Activated CD4-positive, alpha-beta T cell treated with anti-CD3 and anti-CD28 coated beads, Interleukin-2, amount 50 U/mL, for 48 hours (primary cell): ENCODE results near the gene KRT81.
"Not testable (repeated sequence)": the region's sequence is repeated elsewhere in the genome, so short reads cannot be mapped to it uniquely, and the experiment has no call there.

ENCODE experiments used
- DNase-seq, 2 experiments: peaks; one replicate each; pipeline ENCODE4 v3.0.0-alpha.2; 2020

The KRT81 gene

DNA sequence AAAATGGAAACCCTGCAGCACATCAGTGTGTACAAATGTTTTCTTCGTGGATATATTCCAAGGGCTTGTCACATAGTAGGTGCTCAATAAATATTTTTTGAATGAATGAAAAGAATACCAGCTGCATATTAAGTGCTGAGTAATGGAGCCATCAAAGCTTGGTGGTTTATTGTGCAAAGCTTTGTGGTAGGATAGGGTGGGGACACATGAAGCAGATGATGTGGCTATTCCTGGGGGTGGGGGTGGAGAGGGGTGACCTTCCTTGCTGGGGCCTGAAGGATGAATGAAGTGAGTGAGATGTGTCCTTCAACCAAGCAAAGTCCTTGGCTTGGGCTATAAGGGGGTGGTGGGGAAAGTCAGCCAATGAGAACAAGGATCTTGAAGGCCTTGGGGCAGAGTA is 4.3 kb upstream of the KRT81 start:
- no peak for DNase-seq

DNA sequence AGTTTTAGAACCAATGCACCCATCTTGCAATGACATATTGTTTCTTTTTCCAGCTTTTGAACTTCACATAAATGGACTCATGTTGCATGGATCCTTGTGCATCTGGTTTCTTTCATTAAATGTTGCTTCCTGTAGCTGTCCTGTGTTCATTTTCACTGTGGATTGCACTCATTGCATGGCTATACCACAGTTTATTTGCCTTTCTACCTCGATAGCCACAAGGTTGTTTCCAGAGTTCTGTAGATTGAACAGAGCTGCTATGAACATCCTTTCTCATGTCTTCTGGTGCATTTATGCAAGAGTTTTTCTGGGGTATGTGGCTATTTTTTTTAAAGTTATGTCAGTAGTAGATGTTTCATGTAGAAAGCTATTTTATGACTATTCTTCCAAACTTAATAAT is 3.5 kb upstream of the KRT81 start:
- no peak for DNase-seq

DNA sequence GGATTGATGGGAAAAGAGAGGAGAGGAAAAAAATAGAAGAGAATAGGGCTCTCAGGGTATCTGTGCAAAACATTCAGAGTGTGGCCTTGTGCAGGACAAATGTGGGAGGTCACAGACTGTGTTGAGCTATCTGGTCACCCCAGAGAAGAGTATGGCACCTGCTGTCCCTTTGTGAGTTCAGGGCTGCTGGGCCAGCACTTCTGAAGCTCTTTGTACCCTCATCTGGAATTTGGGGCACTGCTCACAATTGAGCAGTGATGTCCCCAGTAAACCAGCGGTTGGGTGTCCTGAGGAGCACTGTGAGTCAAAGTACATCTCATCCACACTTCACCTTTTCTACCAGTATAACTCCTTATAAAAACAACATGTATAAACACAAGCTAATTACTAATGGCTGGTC is 2.6 kb upstream of the KRT81 start:
- no peak for DNase-seq

DNA sequence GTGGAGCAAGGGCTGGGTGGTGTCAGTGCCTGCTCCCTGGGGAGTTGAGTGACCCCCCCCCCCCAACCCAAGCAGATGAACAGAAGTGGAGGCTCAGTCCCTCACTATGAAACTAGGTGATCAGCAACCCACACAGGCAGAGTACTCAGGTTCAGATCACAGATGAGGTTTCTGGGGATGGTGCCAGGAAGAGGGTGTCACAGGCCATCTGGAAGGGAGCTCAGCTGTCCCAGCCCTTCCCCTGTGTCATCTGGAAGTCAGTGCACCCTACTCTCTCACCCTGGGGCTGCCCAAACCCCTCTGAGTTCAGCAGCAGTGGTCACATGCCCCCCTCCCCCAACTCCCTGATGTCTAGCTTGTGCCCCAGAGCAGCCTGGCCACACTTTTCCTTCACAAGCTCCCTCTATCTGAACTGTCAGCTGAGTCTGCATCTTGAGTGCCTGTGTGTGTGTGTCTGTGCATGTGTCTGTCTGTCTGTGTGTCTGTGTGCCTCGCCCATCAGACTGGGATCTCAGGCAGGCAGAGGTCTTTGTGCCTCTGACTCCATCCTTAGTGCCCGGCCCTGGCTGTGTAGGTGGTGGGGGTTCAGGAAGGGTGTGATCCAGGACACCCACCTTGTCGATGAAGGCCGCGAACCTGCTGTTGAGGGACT is 725 bp downstream of the KRT81 start:
- not testable (repeated sequence) for DNase-seq

DNA sequence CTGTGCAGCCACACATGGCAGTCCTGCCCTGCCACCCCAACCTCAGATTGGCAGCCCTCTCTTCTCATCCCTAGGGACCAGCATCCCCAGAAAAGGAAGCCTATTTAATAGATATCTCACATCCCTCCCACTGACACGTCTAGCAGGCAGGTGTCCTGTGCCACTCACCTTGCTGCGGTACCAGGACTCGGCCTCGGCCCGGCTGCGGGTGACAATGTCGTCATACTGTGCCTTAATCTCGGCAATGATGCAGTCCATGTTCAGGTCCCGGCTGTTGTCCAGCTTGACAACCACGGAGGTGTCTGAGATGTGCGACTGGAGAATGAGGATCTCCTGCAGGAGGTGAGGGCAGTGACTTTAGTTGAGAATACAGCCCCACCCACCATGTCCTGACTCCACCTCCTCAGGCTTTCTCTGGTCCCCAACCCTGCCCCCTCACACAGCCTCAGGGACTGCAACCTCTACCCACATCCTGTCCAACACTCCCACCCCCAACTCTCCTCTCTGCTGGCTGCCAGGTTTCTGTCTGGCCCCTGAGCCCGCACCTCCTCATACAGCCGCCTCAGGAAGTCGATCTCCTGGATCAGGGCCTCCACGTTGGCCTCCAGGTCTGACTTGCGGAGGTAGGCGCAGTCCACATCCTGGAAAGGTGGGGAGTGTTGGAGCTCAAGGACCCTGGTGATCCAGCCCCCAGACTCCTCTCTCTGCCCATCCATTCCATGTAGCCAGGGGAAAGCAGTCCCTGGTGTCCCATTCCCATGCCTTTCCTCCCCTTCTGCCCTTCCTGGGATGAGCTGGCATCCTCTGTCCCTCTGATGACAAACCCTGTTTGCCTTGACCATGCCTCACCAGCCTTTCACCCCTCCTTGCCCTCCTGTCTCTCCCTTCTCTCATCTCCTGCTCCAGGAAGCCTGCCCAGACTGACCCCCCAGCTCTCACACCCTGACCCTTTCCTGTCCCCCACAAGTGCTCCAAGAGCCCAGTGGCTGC is 3.2 kb downstream of the KRT81 start:
- not testable (repeated sequence) for DNase-seq

DNA sequence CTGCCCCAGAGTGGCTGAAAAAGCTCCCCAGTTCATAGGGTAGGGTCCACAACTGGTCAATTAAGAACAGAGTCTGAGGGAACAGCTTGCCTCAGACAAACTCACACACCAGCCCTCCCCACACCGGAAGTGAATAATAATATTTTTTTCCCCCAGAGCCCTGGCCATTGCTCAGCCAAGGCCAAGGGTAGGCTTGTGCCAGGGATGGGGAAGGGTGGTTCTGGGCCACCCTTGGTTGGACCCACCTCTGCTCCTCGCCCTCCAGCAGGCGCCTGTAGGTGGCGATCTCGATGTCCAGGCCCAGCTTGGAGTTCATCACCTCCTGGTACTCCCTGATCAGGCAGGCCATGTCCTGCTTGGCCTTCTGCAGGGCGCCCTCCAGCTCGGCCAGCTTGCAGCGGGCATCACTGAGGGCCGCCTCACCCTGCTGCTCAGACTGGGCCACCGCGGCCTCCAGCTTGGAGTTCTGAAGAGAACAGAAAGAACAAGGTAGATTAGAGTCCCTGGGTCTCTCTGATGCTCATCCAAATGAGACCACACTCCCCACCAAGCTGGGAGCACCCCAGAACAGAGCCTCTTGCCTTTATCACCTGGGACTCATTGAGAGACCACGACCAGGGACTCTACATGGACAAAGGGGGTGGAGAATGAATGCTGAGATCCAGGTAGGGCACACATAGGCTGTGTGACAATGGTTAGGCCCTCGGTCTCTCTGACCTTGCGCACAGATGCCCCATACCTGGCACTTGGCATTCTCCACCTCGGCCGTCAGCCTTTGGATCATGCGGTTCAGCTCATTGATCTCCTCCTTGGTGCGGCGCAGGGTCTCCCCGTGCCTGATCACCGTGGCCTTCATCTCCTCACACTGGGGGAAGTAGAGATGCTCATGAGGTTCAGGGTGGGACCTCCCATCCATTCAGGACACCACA is 4.2 kb downstream of the KRT81 start:
- not testable (repeated sequence) for DNase-seq

DNA sequence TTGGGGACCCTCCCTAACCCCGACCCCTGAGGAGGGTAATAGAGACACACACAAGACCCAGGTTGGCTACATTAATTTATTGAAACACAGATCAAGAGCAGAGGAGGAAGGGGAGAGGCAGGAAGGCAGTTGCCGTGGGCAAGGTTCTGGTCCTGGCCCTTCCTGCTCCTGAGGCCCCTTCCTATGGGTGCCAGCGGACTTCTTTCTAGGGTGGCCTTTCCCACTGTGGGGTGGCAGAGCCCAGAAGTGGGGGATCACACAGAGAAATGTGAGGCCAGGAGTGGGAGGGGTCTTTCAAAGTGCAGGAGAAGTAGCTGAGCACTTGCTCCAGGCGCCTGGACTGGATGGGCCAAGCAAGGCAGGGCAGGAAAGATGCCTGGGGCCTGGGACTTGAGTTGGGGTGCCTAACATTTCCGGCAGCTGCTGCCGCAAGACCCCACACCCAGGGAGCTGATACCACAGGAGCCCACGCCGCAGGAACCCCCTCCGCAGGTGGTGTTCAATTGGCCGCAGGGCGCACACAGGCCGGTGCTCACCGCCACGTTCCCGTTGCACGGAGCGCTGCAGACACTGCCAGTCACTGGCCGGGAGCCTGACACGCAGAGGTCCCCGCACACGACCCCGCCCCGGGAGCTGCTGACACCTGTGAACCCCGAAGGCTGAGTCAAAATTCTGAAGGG is 5.3 kb downstream of the KRT81 start:
- no peak for DNase-seq

DNA sequence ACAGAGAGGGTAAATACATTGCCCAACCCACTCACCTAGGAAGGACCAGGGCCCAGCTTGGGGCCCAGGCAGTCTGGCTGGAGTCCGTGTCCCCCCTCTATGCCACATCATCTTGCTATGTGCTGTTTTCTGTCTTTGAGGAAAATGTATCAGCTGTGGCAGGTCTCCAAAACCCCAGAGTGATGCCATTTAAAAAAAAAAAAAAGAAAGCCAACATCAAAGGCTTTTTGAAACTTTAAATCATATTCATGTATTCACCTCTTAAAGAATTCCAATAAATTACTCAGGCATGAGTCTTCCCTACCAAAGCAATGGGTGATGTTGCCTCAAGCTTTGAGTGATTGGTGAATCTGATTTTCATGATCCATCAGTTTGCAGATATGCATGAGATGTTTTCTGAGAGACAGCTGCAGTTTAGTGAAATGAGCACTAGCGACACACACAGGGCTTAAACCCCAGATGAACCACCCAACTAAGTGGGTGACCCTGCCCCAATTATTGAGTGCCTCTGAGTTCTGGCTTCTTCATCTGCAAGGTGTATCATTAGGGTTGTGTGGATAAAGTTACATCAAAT is 6.1 kb downstream of the KRT81 start:
- no peak for DNase-seq

DNA sequence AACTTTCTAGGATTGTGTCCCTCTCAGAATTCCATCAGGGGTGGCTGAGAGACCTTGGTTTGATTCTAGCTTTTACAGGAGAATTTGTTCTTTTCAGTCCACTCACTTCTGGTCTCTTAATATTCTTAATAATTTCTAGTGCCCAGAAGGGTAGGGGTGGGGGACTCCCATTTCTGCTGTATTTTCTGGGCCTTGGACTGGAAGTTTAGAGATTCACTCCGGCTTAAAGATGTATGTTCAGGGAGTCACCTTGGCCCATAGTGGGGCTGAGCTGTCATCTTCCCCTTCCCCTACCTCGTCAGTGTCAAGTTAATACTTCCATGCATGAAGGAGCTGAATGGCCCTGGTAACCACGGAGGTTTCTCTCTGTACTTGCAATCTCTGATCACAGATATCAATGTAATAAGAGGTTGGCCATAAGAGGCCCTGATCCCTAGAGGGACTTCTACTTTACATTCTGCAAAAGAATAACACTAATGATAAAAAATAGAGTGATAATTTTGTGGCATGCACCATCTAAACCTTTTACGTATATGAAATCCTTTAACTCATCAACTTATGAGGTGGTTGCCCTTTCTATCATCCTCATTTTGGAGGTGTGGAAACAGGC is 6.7 kb downstream of the KRT81 start:
- no peak for DNase-seq

DNA sequence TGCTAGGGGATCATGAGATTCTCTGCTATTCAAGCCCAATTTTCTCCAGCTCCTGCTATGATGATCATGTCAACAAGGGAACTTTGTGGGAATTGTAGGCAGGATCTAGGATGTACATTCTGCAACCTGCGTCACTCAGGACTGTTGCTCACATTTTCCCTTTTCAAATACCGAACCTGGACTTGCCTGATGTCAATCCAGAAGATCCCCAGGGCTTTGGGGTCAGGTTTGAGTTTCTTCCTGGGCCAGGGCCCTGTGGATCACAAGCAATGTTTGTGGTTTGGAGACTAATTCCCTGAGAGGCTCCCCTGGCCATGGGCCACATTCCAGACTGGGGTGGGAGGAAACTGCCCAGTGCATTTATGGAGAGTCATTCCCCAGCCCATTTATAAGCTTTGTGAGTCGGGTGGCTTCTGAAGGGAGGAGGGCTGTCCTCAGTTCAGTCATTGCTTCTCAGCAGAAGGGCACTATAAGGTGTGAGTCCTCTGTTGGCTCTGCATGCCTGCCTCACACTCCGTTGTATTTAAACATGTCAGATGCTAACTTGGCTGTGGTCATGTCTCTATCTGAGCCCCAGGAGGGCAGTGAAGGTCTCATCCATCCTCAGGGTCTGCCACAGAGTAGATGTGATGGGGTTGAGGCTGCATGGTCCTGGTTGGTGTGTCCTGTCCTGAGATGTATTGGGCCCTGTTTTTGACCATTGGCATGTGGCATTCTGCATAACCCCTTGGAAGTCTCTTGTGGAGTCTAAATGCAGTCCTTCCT is 10.4 kb downstream of the KRT81 start:
- no peak for DNase-seq

DNA sequence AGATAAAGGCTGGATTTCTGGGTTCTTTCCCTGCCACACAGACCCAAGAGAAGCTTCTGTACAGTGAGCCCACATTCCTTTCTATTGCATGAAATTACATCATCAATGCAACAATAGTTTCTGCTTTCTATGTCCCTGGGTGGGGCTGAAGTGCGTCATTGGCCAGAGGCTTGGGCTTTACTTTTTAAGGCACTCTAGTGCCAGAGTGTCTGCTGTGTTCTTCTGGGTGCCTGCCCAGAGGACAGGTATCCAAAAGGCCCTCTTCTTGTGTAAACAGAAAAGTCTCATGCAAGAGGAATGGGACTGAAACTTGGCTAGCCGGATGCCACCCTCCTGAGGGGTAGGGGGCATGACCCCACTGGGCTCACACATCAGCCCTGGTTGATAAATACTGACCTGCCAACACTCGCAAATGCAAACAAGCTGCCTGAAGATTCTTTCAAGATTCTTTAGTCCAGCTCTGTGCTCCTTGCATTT is 11.0 kb downstream of the KRT81 start:
- no peak for DNase-seq

DNA sequence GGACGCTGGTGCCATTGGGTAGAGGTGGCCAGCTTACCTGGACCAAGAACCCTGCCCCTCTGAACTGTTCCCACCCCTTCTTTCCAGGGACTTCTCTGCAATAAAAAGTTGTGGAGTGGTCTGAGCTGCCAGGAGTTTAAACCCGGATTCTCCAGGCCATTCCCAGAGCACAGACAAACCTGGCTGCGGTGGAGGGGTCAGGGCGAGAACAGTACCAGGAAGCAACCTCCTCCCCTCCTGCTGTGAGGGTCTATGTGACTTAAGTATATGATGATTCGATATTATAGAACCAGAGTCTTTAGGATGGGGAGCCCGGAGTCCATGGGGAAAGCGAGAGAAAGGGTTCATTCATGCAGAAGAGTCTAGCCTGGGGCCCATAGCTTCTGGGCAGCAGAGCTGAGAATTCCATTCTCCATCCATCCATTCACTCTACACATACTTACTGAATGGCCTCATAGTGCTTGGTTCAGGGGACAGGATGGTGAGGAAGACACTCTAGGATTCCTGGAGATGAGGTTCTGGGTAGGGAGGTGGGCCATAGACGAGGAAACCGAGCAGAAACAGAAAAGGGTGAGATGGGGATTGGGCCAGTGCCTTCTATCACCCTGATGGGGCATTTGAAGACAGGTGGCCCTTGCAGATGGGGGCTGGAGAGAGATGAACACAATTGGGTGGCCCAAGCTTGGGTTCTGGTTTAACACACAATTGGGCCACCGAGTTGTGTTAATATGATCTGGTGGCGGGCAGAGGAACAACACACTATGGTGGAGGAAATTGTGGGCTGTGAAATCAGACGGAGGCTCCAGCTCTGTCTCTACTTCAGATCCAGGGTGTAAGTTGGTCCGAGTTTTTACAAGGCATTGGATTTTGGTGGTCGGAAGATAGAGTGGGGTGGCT is 11.7 kb downstream of the KRT81 start:
- DNase-seq = no peak

DNA sequence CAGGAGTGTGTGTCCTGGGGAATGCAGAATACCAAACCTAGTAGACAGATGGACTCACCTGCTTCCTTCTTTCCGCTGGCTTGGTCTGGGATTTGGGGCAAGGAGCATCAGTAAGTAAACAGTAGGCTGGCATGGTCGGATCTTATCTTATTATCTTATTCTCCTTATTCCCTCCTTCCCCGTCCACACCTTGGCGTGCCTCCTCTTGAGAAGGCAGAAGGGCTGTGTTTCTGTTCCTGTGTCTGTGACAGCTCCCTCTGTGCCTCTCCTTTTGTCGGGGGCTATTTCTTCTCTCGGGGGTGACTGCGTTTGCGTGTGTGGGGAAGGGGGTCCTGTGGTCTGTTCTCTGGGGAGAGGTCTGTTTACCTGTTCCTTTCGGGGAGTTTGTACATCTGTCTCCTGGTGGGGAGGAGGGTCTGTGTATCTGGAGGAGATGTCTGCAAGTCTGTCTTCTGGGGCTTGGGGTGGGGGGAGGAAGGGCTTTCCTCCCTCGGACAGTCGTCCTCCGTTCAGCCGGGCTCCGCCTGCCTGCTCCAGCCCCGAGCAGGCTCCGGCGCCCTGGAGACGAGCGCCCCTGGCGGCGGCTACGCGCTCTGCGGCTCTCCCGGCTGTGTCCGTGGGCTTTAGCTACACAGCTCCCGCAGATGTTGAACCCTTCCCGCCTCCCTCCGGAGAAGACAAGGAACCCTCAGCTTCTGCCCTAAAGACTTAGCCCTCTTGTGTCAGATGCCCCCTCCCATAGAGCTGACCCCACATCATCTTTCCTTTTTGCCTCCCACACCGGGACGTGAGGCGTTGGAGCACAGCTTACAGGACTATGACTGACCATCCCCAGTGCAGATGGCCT is 12.5 kb downstream of the KRT81 start:
- DNase-seq = peak; percentile 79 to 83

DNA sequence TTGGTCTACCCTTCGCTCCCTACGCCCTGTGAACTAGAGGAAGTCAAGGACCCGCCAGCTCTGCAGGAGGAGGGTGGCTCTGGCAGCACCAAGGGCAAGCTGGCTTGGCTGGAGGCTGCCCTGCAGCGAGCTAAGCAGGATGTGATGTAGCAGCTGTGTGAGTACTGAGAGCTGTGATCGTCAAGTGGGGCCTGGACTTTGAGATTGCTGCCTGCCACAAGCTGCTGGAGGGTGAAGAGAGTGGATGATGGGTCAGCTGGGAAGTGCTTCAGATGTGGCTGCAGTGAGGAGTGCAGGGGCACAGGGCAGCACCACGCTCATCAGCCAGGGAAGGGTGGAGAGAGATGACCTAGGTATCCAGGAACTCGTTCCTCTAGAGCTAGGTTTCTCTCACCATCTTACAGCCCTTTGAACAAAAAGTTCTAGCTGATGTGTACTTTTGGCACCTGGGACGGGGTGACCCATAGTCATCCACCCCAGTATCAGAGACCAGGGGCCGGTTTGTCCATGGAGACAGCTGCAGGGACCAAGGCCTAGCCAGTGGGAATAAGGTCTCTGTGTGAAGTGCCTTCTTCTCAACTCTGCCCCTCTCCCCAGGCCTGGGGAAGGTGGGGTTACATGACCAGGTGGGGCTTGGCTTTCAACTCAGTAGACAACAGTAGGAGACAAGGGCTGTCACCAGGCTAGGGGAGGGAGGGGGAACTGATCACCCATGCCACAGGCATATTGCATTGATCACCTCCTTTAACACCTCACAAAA is 13.7 kb downstream of the KRT81 start:
- no peak for DNase-seq

DNA sequence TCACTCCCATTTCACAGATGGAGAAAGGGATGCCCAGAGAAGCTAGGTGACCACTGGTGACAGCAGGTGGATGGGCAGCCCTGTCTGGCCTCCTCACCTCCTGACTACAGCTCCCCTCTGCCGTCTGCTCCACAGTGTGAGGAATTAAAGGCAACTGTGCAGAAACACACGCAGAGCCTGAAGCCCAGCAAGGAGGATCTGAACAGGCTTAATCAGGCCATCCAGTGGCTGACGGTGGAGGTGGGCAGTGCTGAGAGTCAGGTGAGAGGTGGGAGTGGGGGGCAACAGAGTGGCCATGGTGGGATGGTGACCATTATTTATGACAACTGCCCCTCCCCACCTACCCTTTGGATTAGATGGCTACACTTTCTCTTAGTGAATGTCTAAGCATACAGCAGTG is 15.6 kb downstream of the KRT81 start:
- DNase-seq = no peak

DNA sequence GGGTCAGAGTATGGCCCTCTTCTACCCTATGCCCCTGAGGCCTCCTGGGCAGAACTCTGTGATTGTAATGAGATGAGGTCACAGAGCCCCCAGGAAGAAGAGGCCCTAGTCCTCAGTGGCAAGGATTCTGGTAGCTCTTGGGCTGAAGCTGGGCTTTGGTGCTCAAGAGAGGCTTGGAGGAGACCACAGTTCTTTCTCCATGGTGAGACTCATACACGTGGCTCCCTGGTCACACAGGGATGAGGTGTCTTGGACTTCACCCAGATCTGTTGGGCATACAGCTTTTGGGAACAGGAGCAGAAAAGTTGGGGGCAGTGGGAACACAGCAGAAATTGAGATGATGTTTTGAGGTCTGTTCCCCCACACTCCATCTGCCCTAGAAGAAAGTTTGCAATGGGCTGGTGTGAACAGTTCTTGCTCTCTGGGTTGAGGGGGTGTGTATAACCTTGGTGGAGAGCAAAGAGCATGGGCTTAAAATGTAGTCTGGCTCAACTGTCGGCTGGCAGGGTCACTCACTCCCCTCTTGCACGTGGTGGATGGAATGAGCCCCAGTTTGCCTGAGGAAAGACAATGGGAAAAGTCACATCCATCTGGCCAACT is 16.7 kb downstream of the KRT81 start, which contains the start of gene KRT86:
Gene KRT86 (plus strand): TSS at position 125 of the 600 bp plus-strand sequence. CDS start 27,272 bp downstream, outside the sequence.
- no peak for DNase-seq

DNA sequence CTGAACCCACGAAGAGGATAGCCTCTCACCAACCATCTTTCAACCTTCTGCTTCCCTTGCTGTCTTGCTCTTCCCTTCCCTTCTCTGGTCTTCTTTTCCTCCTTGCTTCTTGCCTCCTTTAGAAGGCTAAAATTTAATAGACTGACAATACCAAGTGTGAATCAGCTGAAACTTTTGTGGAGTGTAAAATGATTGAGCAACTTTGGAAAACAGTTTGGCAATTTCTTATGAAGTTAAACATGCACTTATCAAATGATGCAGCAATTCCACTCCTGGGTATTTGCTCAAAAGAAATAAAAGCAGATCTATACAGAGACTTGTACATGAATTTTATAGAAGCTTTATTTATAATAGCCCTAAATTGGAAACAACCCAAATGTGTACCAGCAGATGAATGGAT is 20.2 kb downstream of the KRT81 start:
- DNase-seq = no peak
